ENCODE data around the gene FBXW4. TPM values are rescaled to one million over a fixed set of nuclear protein-coding genes. Genes with fewer than 3 reads are reported as not detected.

FBXW4 gene
- polyA plus RNA-seq, 6 donors from 2014 or later: 0.50 to 13.8 (median 7.1) TPM

- no peak overlapping the region for H3K27ac Mint-ChIP-seq
- H3K4me3 Mint-ChIP-seq: peak overlapping the region in 6 of 8 donors; percentile 8 to 63 (median 43)
- no peak for DNase-seq
- H3K27me3 Mint-ChIP-seq: peaks cover 28 to 69% (median 64%) of the 10 kb centered on the region in 3 donors
- H3K4me1 Mint-ChIP-seq: peaks cover 13 to 23% (median 21%) of the 10 kb centered on the region in 3 donors
- no peaks in the 10 kb centered on the region for H3K9me3 Mint-ChIP-seq
- ATAC-seq (ENCODE audit: low read depth in 2 of 2): no peak
- H3K36me3 Mint-ChIP-seq: no peaks in the 10 kb centered on the region
These were observed 127.6 kb downstream of the FBXW4 start for GRCh38 chr10:101567165-101568006.

GRCh38 chr10:101566333-101567164 lies 128.4 kb downstream of the FBXW4 start:
- Mint-ChIP-seq H3K36me3 (no peaks in the 10 kb centered on the region), H3K4me1 (peaks cover 13 to 23% (median 21%) of the 10 kb centered on the region in 3 donors), H3K4me3 (peak overlapping the region in 5 of 8 donors; percentile 8 to 68 (median 47)), H3K9me3 (no peaks in the 10 kb centered on the region), H3K27ac (peak overlapping the region in 1 of 6 donors; percentile 9), H3K27me3 (peaks cover 28 to 74% (median 64%) of the 10 kb centered on the region in 3 donors)
- DNase-seq (peak; percentile 18), ATAC-seq (ENCODE audit: low read depth in 2 of 2) (no peak)

- no peak overlapping the region for H3K27ac Mint-ChIP-seq
- no peak for ATAC-seq (ENCODE audit: low read depth in 2 of 2)
- peaks cover 28 to 80% (median 64%) of the 10 kb centered on the region in 3 donors for H3K27me3 Mint-ChIP-seq
- H3K36me3 Mint-ChIP-seq: no peaks in the 10 kb centered on the region
- H3K9me3 Mint-ChIP-seq: no peaks in the 10 kb centered on the region
- H3K4me3 Mint-ChIP-seq: peak overlapping the region in 1 of 8 donors; percentile 47
- DNase-seq: no peak
- peaks cover 13 to 21% (median 21%) of the 10 kb centered on the region in 3 donors for H3K4me1 Mint-ChIP-seq
These were observed 129.0 kb downstream of the FBXW4 start for GRCh38 chr10:101565936-101566332.

GRCh38 chr10:101565370-101565900 lies 129.5 kb downstream of the FBXW4 start:
- Mint-ChIP-seq H3K9me3 (no peaks in the 10 kb centered on the region), H3K36me3 (no peaks in the 10 kb centered on the region), H3K27me3 (peaks cover 28 to 83% (median 64%) of the 10 kb centered on the region in 3 donors), H3K27ac (no peak overlapping the region), H3K4me3 (peak overlapping the region in 2 of 8 donors; percentile 9 to 68), H3K4me1 (peaks cover 13 to 21% (median 16%) of the 10 kb centered on the region in 3 donors)
- DNase-seq (no peak), ATAC-seq (ENCODE audit: low read depth in 2 of 2) (no peak)

- no peak for ATAC-seq (ENCODE audit: low read depth in 2 of 2)
- no peak overlapping the region for H3K27ac Mint-ChIP-seq
- H3K36me3 Mint-ChIP-seq: no peaks in the 10 kb centered on the region
These were observed 130.4 kb downstream of the FBXW4 start for GRCh38 chr10:101564490-101564991.

GRCh38 chr10:101563497-101564040 lies 131.4 kb downstream of the FBXW4 start:
- Mint-ChIP-seq H3K4me3 (no peak overlapping the region), H3K27ac (peak overlapping the region in 1 of 6 donors; percentile 80), H3K9me3 (no peaks in the 10 kb centered on the region), H3K36me3 (no peaks in the 10 kb centered on the region), H3K27me3 (peaks cover 28 to 69% (median 50%) of the 10 kb centered on the region in 3 donors), H3K4me1 (peaks cover 11 to 15% (median 12%) of the 10 kb centered on the region in 3 donors)
- no peak for DNase-seq
- no peak for ATAC-seq (ENCODE audit: low read depth in 2 of 2)

More at GRCh38 chr10:101564490-101564991, 130.4 kb downstream of the FBXW4 start:
- peaks cover 11 to 17% (median 16%) of the 10 kb centered on the region in 3 donors for H3K4me1 Mint-ChIP-seq
- no peaks in the 10 kb centered on the region for H3K9me3 Mint-ChIP-seq
- DNase-seq: no peak
- H3K4me3 Mint-ChIP-seq: no peak overlapping the region
- H3K27me3 Mint-ChIP-seq: peaks cover 28 to 79% (median 59%) of the 10 kb centered on the region in 3 donors

- Mint-ChIP-seq H3K4me3 (peak overlapping the region in 1 of 8 donors; percentile 22), H3K4me1 (peaks cover 12 to 15% (median 15%) of the 10 kb centered on the region in 3 donors), H3K27me3 (peaks cover 23 to 64% (median 44%) of the 10 kb centered on the region in 3 donors), H3K9me3 (no peaks in the 10 kb centered on the region), H3K27ac (no peak overlapping the region), H3K36me3 (no peaks in the 10 kb centered on the region)
- ATAC-seq (ENCODE audit: low read depth in 2 of 2) (no peak), DNase-seq (no peak)
These were observed 132.0 kb downstream of the FBXW4 start for GRCh38 chr10:101563007-101563406.

- ATAC-seq (ENCODE audit: low read depth in 2 of 2) (no peak), DNase-seq (no peak)
- H3K27me3 Mint-ChIP-seq: peaks cover 18 to 56% (median 36%) of the 10 kb centered on the region in 3 donors
- H3K4me3 Mint-ChIP-seq: peak overlapping the region in 1 of 8 donors; percentile 23
- peak overlapping the region in 3 of 6 donors; percentile 27 to 54 (median 52) for H3K27ac Mint-ChIP-seq
- no peaks in the 10 kb centered on the region for H3K36me3 Mint-ChIP-seq
- H3K4me1 Mint-ChIP-seq: peaks cover 8 to 15% (median 12%) of the 10 kb centered on the region in 3 donors
- H3K9me3 Mint-ChIP-seq: no peaks in the 10 kb centered on the region
These were observed 132.7 kb downstream of the FBXW4 start for GRCh38 chr10:101562231-101562630.

- ATAC-seq (ENCODE audit: low read depth in 2 of 2) (no peak), DNase-seq (no peak)
- H3K4me1 Mint-ChIP-seq: peaks cover 3 to 12% (median 4%) of the 10 kb centered on the region in 3 donors
- H3K27me3 Mint-ChIP-seq: peaks cover 12 to 46% (median 27%) of the 10 kb centered on the region in 3 donors
- H3K9me3 Mint-ChIP-seq: no peaks in the 10 kb centered on the region
- H3K4me3 Mint-ChIP-seq: no peak overlapping the region
- no peak overlapping the region for H3K27ac Mint-ChIP-seq
- no peaks in the 10 kb centered on the region for H3K36me3 Mint-ChIP-seq
These were observed 133.7 kb downstream of the FBXW4 start for GRCh38 chr10:101561068-101561915.
